ENCODE measurements around the gene ZNF432.

- TF ChIP-seq EZH2 (IDR thresholded peaks at IDR 0.05; ENCODE audit: borderline replicate concordance, low read depth, low read length, severe bottlenecking), result no peak
- no peak for TF ChIP-seq CTCF (IDR thresholded peaks at IDR 0.05; ENCODE audit: borderline replicate concordance, extremely low read depth, low read length, poor library complexity, severe bottlenecking)
Measured at GRCh38 chr19:52007806-52008557, 40.7 kb downstream of the ZNF432 start, which contains the start of gene ZNF615.
